ENCODE measurements around the gene SH3BP5.

SH3BP5 gene

DNA sequence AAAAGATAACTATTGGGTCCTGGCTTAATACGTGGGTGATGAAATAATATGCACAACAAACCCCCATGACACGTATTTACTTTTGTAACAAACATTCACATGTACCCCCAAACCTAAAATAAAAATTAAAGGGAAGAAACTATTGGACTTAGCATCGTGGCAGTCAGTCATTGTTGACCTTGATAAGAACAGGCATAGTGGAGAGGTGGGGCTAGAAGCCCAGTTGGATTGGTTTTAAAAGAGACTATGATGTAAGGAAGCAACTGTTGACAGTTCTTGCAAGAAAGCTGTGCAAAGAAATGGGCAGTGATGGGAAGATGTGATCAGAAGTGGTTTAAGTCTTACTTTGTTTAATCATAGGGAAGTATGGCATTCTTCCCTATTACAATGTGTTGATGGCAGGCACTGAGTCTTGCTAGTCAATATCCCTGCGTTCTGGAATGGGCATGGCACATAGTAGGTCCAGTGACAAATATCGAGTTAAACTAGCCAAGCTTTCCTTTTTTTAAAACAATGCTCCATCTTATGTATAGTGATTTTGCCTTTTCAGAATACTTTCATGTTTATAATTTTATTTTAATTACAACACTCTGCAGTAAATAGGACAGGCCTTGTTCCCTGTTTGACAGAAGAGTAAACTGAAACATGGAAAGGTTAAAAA is 88.4 kb downstream of the SH3BP5 start:
- DNase-seq (ENCODE audit: low spot score) = no peak

- DNase-seq (ENCODE audit: low spot score) = peak; percentile 57
Measured at GRCh38 chr3:15241341-15241740, 91.0 kb downstream of the SH3BP5 start.

DNA sequence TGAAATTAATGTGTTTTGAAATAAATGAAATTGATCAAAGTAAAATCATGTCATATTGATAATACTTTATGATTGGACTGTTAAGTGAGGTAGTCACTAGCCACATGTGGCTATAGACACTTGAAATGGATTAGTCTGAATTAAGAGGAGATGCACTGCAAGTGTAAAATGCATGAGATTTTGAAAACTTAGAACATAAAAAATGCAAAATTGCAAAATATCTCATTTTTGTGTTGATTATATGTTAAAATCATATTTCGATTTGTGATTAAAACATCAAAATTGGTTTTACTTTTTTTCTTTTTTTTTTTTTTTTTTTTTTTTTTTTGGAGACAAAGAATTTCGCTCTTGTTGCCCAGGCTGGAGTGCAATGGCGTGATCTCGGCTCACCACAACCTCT is 103.1 kb downstream of the SH3BP5 start:
- DNase-seq (ENCODE audit: low spot score) = no peak

DNA sequence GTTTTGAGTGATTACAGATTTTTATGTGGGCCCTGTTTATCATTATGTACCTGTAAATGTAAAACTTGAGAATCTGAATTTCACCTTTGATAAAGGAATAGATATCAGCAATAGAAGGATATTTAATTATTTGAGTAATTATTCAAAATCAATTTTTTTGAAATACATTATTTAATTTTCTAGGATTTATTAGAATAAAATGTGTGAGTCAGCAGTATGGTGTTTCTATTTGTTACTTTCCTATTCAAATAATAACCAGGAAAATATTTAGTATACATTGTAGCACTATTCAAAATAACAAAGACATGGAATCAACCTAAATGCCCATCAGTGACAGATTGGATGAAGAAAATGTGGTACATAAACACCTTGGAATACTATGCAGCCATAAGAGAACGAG is 104.2 kb downstream of the SH3BP5 start:
- no peak for DNase-seq (ENCODE audit: low spot score)

GRCh38 chr3:15223685-15224572 is 108.5 kb downstream of the SH3BP5 start:
- DNase-seq (ENCODE audit: low spot score) = no peak

- no peak for DNase-seq (ENCODE audit: low spot score)
Measured at GRCh38 chr3:15221574-15222217, 110.7 kb downstream of the SH3BP5 start.

- DNase-seq (ENCODE audit: low spot score) = no peak
Measured at GRCh38 chr3:15220661-15221060, 111.7 kb downstream of the SH3BP5 start.

GRCh38 chr3:15220056-15220455 is 112.3 kb downstream of the SH3BP5 start:
- no peak for DNase-seq (ENCODE audit: low spot score)

DNA sequence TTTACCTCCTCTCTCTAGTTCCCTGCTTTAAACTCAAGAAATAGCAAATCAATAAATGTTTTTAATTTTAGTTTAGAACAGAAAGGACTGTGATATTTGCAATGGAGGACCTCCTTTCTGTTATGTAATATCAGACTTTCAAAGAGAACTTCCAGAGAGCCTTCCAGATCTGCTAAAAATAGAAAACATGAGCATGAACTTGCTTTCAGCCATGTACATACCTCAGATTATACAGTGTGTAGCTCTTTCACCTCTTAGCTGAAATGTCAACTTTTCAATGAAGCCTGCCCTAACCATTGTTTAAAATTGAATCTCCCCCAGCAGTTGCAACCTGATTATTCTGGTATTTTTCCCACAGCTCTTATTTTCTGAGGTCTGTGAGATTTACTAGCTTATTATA is 113.7 kb downstream of the SH3BP5 start:
- no peak for DNase-seq (ENCODE audit: low spot score)

DNA sequence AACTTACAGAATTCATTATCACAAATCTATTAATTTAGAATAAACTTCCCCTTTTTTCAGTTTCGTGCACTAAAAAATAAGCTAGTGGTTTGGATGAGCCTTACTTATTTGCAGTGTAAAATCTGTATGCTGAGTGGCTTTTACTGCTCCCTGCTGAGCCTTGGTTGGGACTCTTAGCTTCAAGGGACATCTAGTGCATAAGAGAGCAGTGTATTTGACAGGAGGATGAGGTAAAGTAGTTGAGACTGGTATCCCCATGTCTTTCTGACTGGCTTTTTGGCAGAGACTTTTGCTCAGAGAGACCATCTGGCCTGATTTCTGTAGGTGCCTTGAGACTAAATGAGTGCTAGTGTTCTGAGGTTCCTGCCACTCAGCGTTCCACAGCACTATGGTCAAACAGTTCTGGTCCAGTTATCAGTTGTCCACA is 114.5 kb downstream of the SH3BP5 start:
- DNase-seq (ENCODE audit: low spot score) = no peak

GRCh38 chr3:15217011-15217671 is 115.2 kb downstream of the SH3BP5 start:
- DNase-seq (ENCODE audit: low spot score) = no peak

GRCh38 chr3:15216501-15216900 is 115.9 kb downstream of the SH3BP5 start:
- DNase-seq (ENCODE audit: low spot score) = no peak

DNA sequence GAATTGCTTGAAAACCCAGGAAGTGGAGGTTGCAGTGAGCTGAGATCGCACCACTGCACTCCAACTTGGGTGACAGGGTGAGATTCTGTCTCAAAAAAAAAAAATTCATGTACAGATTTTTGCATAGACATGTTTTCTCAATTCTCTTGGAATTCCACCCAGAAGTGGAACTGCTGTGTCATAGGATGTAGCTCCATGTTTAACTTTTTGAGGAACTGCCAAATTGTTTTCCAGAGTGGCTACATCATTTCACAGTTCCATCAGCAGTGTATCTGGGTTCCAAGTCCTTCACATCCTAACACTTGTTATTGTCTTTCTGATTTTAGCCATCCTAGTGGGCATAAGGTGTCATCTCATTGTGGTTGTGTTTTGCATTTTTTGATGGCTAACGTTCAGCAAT is 116.4 kb downstream of the SH3BP5 start:
- DNase-seq (ENCODE audit: low spot score) = no peak

DNA sequence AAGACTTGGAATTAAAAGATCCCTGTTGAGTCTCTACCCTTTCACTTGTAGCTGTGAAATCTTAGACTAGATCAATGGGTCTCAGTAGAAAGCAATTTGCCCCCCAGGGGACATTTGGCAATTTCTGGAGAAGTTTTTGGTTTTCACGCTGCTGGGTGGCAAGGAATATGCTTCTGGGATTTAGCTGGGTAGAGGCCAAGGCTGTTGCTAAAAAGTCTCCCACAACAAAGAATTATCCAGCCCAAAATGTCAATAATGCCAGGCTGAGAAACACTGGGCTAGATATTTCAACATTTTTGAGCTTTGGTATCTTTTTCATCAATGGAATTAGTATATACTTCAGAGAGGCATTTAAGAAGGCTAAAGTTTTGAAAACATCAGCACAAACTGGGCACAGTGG is 117.6 kb downstream of the SH3BP5 start:
- no peak for DNase-seq (ENCODE audit: low spot score)

DNA sequence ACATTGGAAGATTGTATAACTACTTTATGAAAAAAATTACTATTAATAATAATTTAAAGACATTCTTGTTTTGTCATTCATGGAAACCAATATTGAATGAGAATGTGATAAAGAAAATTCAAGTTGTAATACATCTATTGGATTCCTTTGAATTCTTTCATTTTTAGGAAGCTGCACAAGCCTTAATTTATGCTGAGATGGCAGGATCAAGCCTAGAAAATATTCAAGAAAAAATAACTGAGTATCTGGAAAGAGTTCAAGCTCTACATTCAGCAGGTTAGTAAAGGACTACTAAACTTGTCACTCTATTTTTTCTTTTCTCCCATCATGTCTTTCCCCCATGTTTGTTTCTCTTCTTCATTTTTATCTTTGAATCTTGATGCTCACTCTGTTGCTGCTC is 120.4 kb downstream of the SH3BP5 start:
- no peak for DNase-seq (ENCODE audit: low spot score)

- no peak for DNase-seq (ENCODE audit: low spot score)
Measured at GRCh38 chr3:15207836-15208504, 124.4 kb downstream of the SH3BP5 start.

- DNase-seq (ENCODE audit: low spot score) = peak; percentile 19
Measured at GRCh38 chr3:15206662-15207576, 125.5 kb downstream of the SH3BP5 start.

DNA sequence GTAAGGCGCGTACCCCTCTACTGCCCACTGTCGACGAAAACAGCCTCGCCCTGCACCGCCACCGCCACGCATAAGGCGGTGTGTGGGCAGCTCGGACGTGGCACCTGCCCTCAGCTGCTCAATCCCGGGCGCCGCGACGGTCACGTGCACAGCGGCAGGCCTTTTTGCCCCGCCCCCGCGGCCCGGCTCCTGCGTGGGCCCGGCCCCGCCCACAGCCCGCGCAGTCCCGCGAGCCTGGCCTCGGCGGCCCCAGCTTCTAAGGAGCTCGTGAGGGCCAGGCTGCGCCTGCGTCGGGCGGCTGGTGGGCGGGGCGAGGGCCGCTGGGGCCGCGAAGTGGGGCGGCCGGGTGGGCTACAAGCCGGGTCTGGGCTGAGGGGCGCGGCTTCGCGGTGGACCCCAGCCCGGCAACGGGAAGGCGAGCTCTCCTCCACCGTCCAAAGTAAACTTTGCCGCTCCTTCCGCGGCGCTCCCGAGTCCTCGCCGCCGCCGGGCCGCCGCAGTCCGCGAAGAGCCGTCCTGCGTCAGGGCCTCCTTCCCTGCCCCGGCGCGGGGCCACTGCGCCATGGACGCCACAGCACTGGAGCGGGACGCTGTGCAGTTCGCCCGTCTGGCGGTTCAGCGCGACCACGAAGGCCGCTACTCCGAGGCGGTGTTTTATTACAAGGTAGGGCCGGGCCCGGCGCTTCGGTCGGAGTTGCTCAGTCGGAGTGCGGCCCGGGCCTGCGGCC is 126.3 kb downstream of the SH3BP5 start, which contains the start of gene CAPN7:
TSS of gene CAPN7 (plus strand) at position 313 of the 728 bp plus-strand sequence. CDS start at position 563, 250 bp downstream.
- DNase-seq (ENCODE audit: low spot score) = peak; percentile 95

GRCh38 chr3:15205482-15205933 is 126.9 kb downstream of the SH3BP5 start:
- no peak for DNase-seq (ENCODE audit: low spot score)
